ENCODE measurements around the gene DNAJC2.
"Not testable (repeated sequence)": the region's sequence is repeated elsewhere in the genome, so short reads cannot be mapped to it uniquely, and the experiment has no call there.

Gene DNAJC2

GRCh38 chr7:103338864-103339263 lies 5.7 kb downstream of the DNAJC2 start:
- DNase-seq, result no peak

GRCh38 chr7:103336761-103337160 lies 7.8 kb downstream of the DNAJC2 start:
- DNase-seq, result no peak

- DNase-seq, result no peak
Measured at GRCh38 chr7:103325744-103326143, 18.8 kb downstream of the DNAJC2 start.

GRCh38 chr7:103317009-103317408 lies 27.6 kb downstream of the DNAJC2 start:
- DNase-seq, result no peak

- no peak for DNase-seq
Measured at GRCh38 chr7:103316380-103316941, 28.1 kb downstream of the DNAJC2 start.

GRCh38 chr7:103314852-103315251 lies 29.7 kb downstream of the DNAJC2 start:
- DNase-seq, result no peak

- no peak for DNase-seq
Measured at GRCh38 chr7:103307503-103308231, 36.9 kb downstream of the DNAJC2 start.

GRCh38 chr7:103301441-103301840 lies 43.1 kb downstream of the DNAJC2 start:
- DNase-seq, result no peak

GRCh38 chr7:103299660-103300059 lies 44.9 kb downstream of the DNAJC2 start:
- DNase-seq, result no peak

GRCh38 chr7:103297837-103298179 lies 46.8 kb downstream of the DNAJC2 start:
- no peak for DNase-seq

- DNase-seq, result peak; percentile 86
Measured at GRCh38 chr7:103296901-103297836, 47.4 kb downstream of the DNAJC2 start, which contains the start of gene PMPCB. Gene PMPCB (plus strand): TSS chr7:103297435. CDS start chr7:103297460, 25 bp downstream.

- no peak for DNase-seq
Measured at GRCh38 chr7:103293526-103293925, 51.0 kb downstream of the DNAJC2 start.

- no peak for DNase-seq
Measured at GRCh38 chr7:103292122-103292521, 52.4 kb downstream of the DNAJC2 start.

GRCh38 chr7:103282802-103283427 lies 61.7 kb downstream of the DNAJC2 start:
- DNase-seq, result not testable (repeated sequence)

- DNase-seq, result not testable (repeated sequence)
Measured at GRCh38 chr7:103280803-103281155, 63.8 kb downstream of the DNAJC2 start.

GRCh38 chr7:103279963-103280802 lies 64.4 kb downstream of the DNAJC2 start:
- DNase-seq, result not testable (repeated sequence)

- not testable (repeated sequence) for DNase-seq
Measured at GRCh38 chr7:103279636-103279962, 65.0 kb downstream of the DNAJC2 start.

- not testable (repeated sequence) for DNase-seq
Measured at GRCh38 chr7:103278195-103278594, 66.4 kb downstream of the DNAJC2 start.

- not testable (repeated sequence) for DNase-seq
Measured at GRCh38 chr7:103274867-103275266, 69.7 kb downstream of the DNAJC2 start.

GRCh38 chr7:103273374-103273773 lies 71.2 kb downstream of the DNAJC2 start:
- not testable (repeated sequence) for DNase-seq

GRCh38 chr7:103266229-103266628 lies 78.3 kb downstream of the DNAJC2 start:
- DNase-seq, result not testable (repeated sequence)

- not testable (repeated sequence) for DNase-seq
Measured at GRCh38 chr7:103264054-103264453, 80.5 kb downstream of the DNAJC2 start.
